Brain microvascular endothelial cell (primary cell): Measurements from ENCODE around the gene ROM1.

Experiments
- DNase-seq: peaks from one replicate; pipeline ENCODE4 v3.0.0-alpha.2; 2020
- H3K27ac ChIP-seq: fragments of 250-450 bp; sonication (Bioruptor Pico); 2 replicates; pipeline ENCODE4 v1.5.1; 2020; ENCODE audit warnings: mild to moderate bottlenecking, moderate library complexity
- H3K27me3 ChIP-seq: fragments of 250-450 bp; sonication (Bioruptor Pico); replicated peaks from 2 replicates; pipeline ENCODE4 v1.5.1; 2020; ENCODE audit warnings: mild to moderate bottlenecking
- H3K36me3 ChIP-seq: fragments of 250-450 bp; sonication (Bioruptor Pico); replicated peaks from 2 replicates; pipeline ENCODE4 v1.5.1; 2020; ENCODE audit warnings: mild to moderate bottlenecking
- H3K4me3 ChIP-seq: 2 replicates; pipeline ENCODE4 v1.5.1; 2011; ENCODE audit warnings: low read depth, mild to moderate bottlenecking, control low read depth, low read length, moderate library complexity
- CTCF ChIP-seq: IDR thresholded peaks from 2 replicates; pipeline ENCODE4 v1.5.1; 2011; ENCODE audit warnings: low read depth, mild to moderate bottlenecking, moderate library complexity, low read length, control low read depth, inconsistent platforms; ENCODE audit errors: missing control alignments
- in situ Hi-C: cut with HindIII; loops from 2 replicates; pipeline ENCODE4 v1.10.0; 2017; ENCODE audit warnings: low sequenced_read_pairs, low pct_ligation_motif_present

The ROM1 gene

GRCh38 chr11:62595124-62595523 is 17.9 kb upstream of the ROM1 start:
- DNase-seq, result no peak
- no peak overlapping the region for H3K4me3 ChIP-seq
- peaks cover 56% of the 10 kb centered on the region for H3K36me3 ChIP-seq
- in situ Hi-C loops, result no loop called here
- no peaks in the 10 kb centered on the region for H3K27me3 ChIP-seq
- no peak for TF ChIP-seq CTCF
- no peak overlapping the region for H3K27ac ChIP-seq

- Histone ChIP-seq H3K36me3 (peaks cover 46% of the 10 kb centered on the region), H3K27ac (no peak overlapping the region), H3K27me3 (no peaks in the 10 kb centered on the region), H3K4me3 (peak overlapping the region; percentile 93)
- peak; percentile 99 for DNase-seq
- no peak for TF ChIP-seq CTCF
- in situ Hi-C loops, result no loop called here
These were observed 13.9 kb upstream of the ROM1 start for GRCh38 chr11:62599069-62599696.

GRCh38 chr11:62599901-62600300 is 13.2 kb upstream of the ROM1 start:
- Histone ChIP-seq H3K27ac (no peak overlapping the region), H3K36me3 (peaks cover 39% of the 10 kb centered on the region), H3K27me3 (no peaks in the 10 kb centered on the region), H3K4me3 (peak overlapping the region; percentile 93)
- no peak for TF ChIP-seq CTCF
- in situ Hi-C loops, result no loop called here
- DNase-seq, result no peak

- TF ChIP-seq CTCF, result no peak
These were observed 12.5 kb upstream of the ROM1 start for GRCh38 chr11:62600367-62601121.

GRCh38 chr11:62601122-62601371 is 12.0 kb upstream of the ROM1 start:
- peak overlapping the region; percentile 71 for H3K27ac ChIP-seq
- in situ Hi-C loops, result no loop called here
- DNase-seq, result no peak
- H3K27me3 ChIP-seq, result no peaks in the 10 kb centered on the region
- peaks cover 27% of the 10 kb centered on the region for H3K36me3 ChIP-seq
- peak overlapping the region; percentile 93 for H3K4me3 ChIP-seq
- TF ChIP-seq CTCF, result no peak

More at GRCh38 chr11:62600367-62601121, 12.5 kb upstream of the ROM1 start:
- H3K27ac ChIP-seq, result peak overlapping the region; percentile 71
- H3K4me3 ChIP-seq, result peak overlapping the region; percentile 93
- H3K36me3 ChIP-seq, result peaks cover 32% of the 10 kb centered on the region
- no peaks in the 10 kb centered on the region for H3K27me3 ChIP-seq
- DNase-seq, result no peak
- in situ Hi-C loops, result no loop called here
